Measurements from ENCODE around the gene MKI67.

The MKI67 gene

GRCh38 chr10:128091636-128092210 lies 34.5 kb downstream of the MKI67 start:
- no peaks in the 10 kb centered on the region for H3K36me3 ChIP-seq (ENCODE audit: insufficient read depth)
- H3K4me3 ChIP-seq (IDR thresholded peaks at IDR 0.05; ENCODE audit: insufficient read depth, low read depth, low read length), result no peak overlapping the region
- H3K79me2 ChIP-seq (ENCODE audit: insufficient read depth, low read depth), result no peaks in the 10 kb centered on the region
- no peak overlapping the region for H2AFZ ChIP-seq (ENCODE audit: low read depth)
- H3K4me1 ChIP-seq (ENCODE audit: low read depth, poor library complexity, severe bottlenecking), result peaks cover 7% of the 10 kb centered on the region
- H3K27me3 ChIP-seq (ENCODE audit: insufficient read depth, low read depth), result no peaks in the 10 kb centered on the region
- H4K20me1 ChIP-seq (ENCODE audit: insufficient read depth), result no peaks in the 10 kb centered on the region
- no peak for TF ChIP-seq CTCF (conservative IDR thresholded peaks at IDR 0.05; ENCODE audit: low read depth, low read length)
- no peak overlapping the region for H3K27ac ChIP-seq
- H3K9ac ChIP-seq, result no peak overlapping the region
- no peak overlapping the region for H3K4me2 ChIP-seq

- H3K27me3 ChIP-seq (ENCODE audit: insufficient read depth, low read depth), result no peaks in the 10 kb centered on the region
- H3K27ac ChIP-seq, result no peak overlapping the region
- no peak overlapping the region for H3K9ac ChIP-seq
- no peak overlapping the region for H3K4me2 ChIP-seq
- no peaks in the 10 kb centered on the region for H4K20me1 ChIP-seq (ENCODE audit: insufficient read depth)
- H3K79me2 ChIP-seq (ENCODE audit: insufficient read depth, low read depth), result no peaks in the 10 kb centered on the region
- no peak for TF ChIP-seq CTCF (conservative IDR thresholded peaks at IDR 0.05; ENCODE audit: low read depth, low read length)
- no peak overlapping the region for H3K4me3 ChIP-seq (IDR thresholded peaks at IDR 0.05; ENCODE audit: insufficient read depth, low read depth, low read length)
- H2AFZ ChIP-seq (ENCODE audit: low read depth), result no peak overlapping the region
- no peaks in the 10 kb centered on the region for H3K36me3 ChIP-seq (ENCODE audit: insufficient read depth)
- H3K4me1 ChIP-seq (ENCODE audit: low read depth, poor library complexity, severe bottlenecking), result peaks cover 18% of the 10 kb centered on the region
Measured at GRCh38 chr10:128087884-128088709, 38.1 kb downstream of the MKI67 start.

- no peaks in the 10 kb centered on the region for H3K36me3 ChIP-seq (ENCODE audit: insufficient read depth)
- no peaks in the 10 kb centered on the region for H4K20me1 ChIP-seq (ENCODE audit: insufficient read depth)
- H3K9ac ChIP-seq, result no peak overlapping the region
- no peak overlapping the region for H3K4me2 ChIP-seq
- TF ChIP-seq CTCF (conservative IDR thresholded peaks at IDR 0.05; ENCODE audit: low read depth, low read length), result no peak
- no peak overlapping the region for H3K4me3 ChIP-seq (IDR thresholded peaks at IDR 0.05; ENCODE audit: insufficient read depth, low read depth, low read length)
- no peaks in the 10 kb centered on the region for H3K27me3 ChIP-seq (ENCODE audit: insufficient read depth, low read depth)
- no peak overlapping the region for H2AFZ ChIP-seq (ENCODE audit: low read depth)
- H3K27ac ChIP-seq, result no peak overlapping the region
- H3K79me2 ChIP-seq (ENCODE audit: insufficient read depth, low read depth), result no peaks in the 10 kb centered on the region
- peaks cover 26% of the 10 kb centered on the region for H3K4me1 ChIP-seq (ENCODE audit: low read depth, poor library complexity, severe bottlenecking)
Measured at GRCh38 chr10:128087146-128087883, 38.9 kb downstream of the MKI67 start.

- Histone ChIP-seq H2AFZ (ENCODE audit: low read depth) (no peak overlapping the region), H4K20me1 (ENCODE audit: insufficient read depth) (no peaks in the 10 kb centered on the region), H3K4me3 (IDR thresholded peaks at IDR 0.05; ENCODE audit: insufficient read depth, low read depth, low read length) (no peak overlapping the region), H3K27me3 (ENCODE audit: insufficient read depth, low read depth) (no peaks in the 10 kb centered on the region), H3K36me3 (ENCODE audit: insufficient read depth) (no peaks in the 10 kb centered on the region), H3K79me2 (ENCODE audit: insufficient read depth, low read depth) (no peaks in the 10 kb centered on the region), H3K4me2 (no peak overlapping the region), H3K4me1 (ENCODE audit: low read depth, poor library complexity, severe bottlenecking) (peaks cover 37% of the 10 kb centered on the region), H3K27ac (no peak overlapping the region), H3K9ac (no peak overlapping the region)
- TF ChIP-seq CTCF (conservative IDR thresholded peaks at IDR 0.05; ENCODE audit: low read depth, low read length), result no peak
Measured at GRCh38 chr10:128086003-128086863, 40.0 kb downstream of the MKI67 start.
